K562 (cell line): ENCODE measurements around the gene EHBP1L1. TPM values are rescaled to one million over a fixed set of nuclear protein-coding genes. Genes with fewer than 3 reads are reported as not detected.
A peak's percentile ranks its signal among the peaks of the same experiment; 100 is the strongest.

Experiments used
- ATAC-seq: fragments of 200-7000 bp; cut with Tn5 transposase; 3 replicates; pipeline ENCODE4 v1.9.1; 2020; ENCODE audit warnings: moderate library complexity
- BruUV-seq: library from RNA; stranded (reverse); fragments of 400-500 nt; replicated peaks from 2 replicates; lab custom pipeline; 2021; lab: Mats Ljungman, UMichigan
- CTCF ChIA-PET: fragments of 300-600 bp; formaldehyde crosslinking; extraction: SDS; loops from one replicate; lab custom pipeline; 2021; ENCODE audit warnings: low intra/inter-chr PET ratio; lab: Yijun Ruan, JAX
- POLR2A ChIA-PET: fragments of 300-600, 350-650 bp; sonication (Branson Sonifier 250); formaldehyde crosslinking; extraction: SDS; loops from one replicate; lab custom pipeline; 2021; ENCODE audit warnings: antibody characterized with exemption, inconsistent platforms; lab: Yijun Ruan, JAX
- DNase-seq, 4 experiments: peaks; one replicate each; pipeline versions ENCODE4 v3.0.0 to v3.0.0-alpha.2; 2011 to 2018; ENCODE audit warnings: low spot score in 3 of 4, mixed read lengths in 3 of 4; ENCODE audit errors: extremely low read depth in 1 of 4
- FAIRE-seq: peaks from 2 replicates; lab custom pipeline; 2011; peaks lifted over from hg19 to GRCh38; lab: Jason Lieb, UNC
- H2AFZ ChIP-seq: 2 replicates; pipeline ENCODE4 v1.6.0; 2011; ENCODE audit warnings: low read depth, low read length, control low read depth, inconsistent platforms
- H3K27ac ChIP-seq: fragments of 200-600 bp; 3 replicates; pipeline ENCODE4 v1.8.0; 2011; ENCODE audit warnings: low read depth, mild to moderate bottlenecking, control low read depth, inconsistent platforms, low read length, moderate library complexity, mixed read lengths; ENCODE audit errors: extremely low read depth
- H3K27me3 ChIP-seq, 2 experiments: fragments of 300-600 bp in 1 of 2; 2 replicates in 1 of 2; 3 replicates in 1 of 2; pipeline versions ENCODE4 v1.6.0 to v1.8.0; 2011; ENCODE audit warnings: inconsistent platforms in 2 of 2, low read length in 2 of 2, mild to moderate bottlenecking in 1 of 2, mixed read lengths in 1 of 2, moderate library complexity in 1 of 2; ENCODE audit not compliant: control insufficient read depth in 2 of 2, insufficient read depth in 2 of 2
- H3K36me3 ChIP-seq: fragments of 300-600 bp; 3 replicates; pipeline ENCODE4 v1.8.0; 2011; ENCODE audit warnings: mild to moderate bottlenecking, low read length, inconsistent platforms; ENCODE audit not compliant: control insufficient read depth, insufficient read depth
- H3K4me1 ChIP-seq, 2 experiments: fragments of 200-600 bp in 1 of 2; replicated peaks in 1 of 2; 2 replicates in 1 of 2; 3 replicates in 1 of 2; pipeline versions ENCODE4 v1.5.1 to v1.8.0; 2011; ENCODE audit warnings: inconsistent platforms in 2 of 2, low read length in 2 of 2, mild to moderate bottlenecking in 1 of 2, mixed read lengths in 1 of 2, moderate library complexity in 1 of 2; ENCODE audit not compliant: control insufficient read depth in 2 of 2, insufficient read depth in 2 of 2
- H3K4me2 ChIP-seq: 2 replicates; pipeline ENCODE4 v1.6.1; 2011; ENCODE audit warnings: low read length, control low read depth, inconsistent platforms, mixed read lengths; ENCODE audit not compliant: insufficient read depth
- H3K4me3 ChIP-seq: fragments of 200-600 bp; sonication (generic), shearing (Covaris generic); 2 replicates; pipeline ENCODE4 v1.5.1; 2016; ENCODE audit warnings: control low read depth, inconsistent platforms
- H3K79me2 ChIP-seq: fragments of 200-600 bp; 3 replicates; pipeline ENCODE4 v1.8.0; 2011; ENCODE audit warnings: low read length, inconsistent platforms; ENCODE audit not compliant: control insufficient read depth, insufficient read depth
- H3K9ac ChIP-seq, 2 experiments: 2 replicates each; pipeline versions ENCODE4 v1.6.0 to v1.6.1; 2011; ENCODE audit warnings: low read depth in 2 of 2, low read length in 2 of 2, control low read depth in 1 of 2, inconsistent platforms in 1 of 2, mild to moderate bottlenecking in 1 of 2, mixed read lengths in 1 of 2; ENCODE audit not compliant: insufficient read depth in 1 of 2
- H3K9me1 ChIP-seq: one replicate; pipeline ENCODE4 v1.6.0; 2011; ENCODE audit warnings: inconsistent platforms, mild to moderate bottlenecking, low read length, moderate library complexity; ENCODE audit not compliant: control insufficient read depth, insufficient read depth
- H3K9me3 ChIP-seq: replicated peaks from 2 replicates; pipeline ENCODE4 v1.5.1; 2011; ENCODE audit warnings: low read depth, low read length, inconsistent platforms; ENCODE audit not compliant: control insufficient read depth, insufficient read depth
- H4K20me1 ChIP-seq: replicated peaks from 2 replicates; pipeline ENCODE4 v1.6.1; 2011; ENCODE audit warnings: low read length, inconsistent platforms, mixed read lengths; ENCODE audit not compliant: control insufficient read depth, insufficient read depth
- FOXP1 ChIP-seq: sonication (generic); formaldehyde crosslinking; IDR thresholded peaks from 2 replicates; pipeline ENCODE4 v1.8.0; 2022; ENCODE audit warnings: mild to moderate bottlenecking, missing genetic modification reagents
- PURB ChIP-seq: sonication (generic); formaldehyde crosslinking; IDR thresholded peaks from 2 replicates; pipeline ENCODE4 v1.9.0; 2021; ENCODE audit warnings: low read depth, mild to moderate bottlenecking, missing genetic modification reagents
- ZC3H11A ChIP-seq: IDR thresholded peaks from 2 replicates; pipeline ENCODE4 v1.6.1; 2012; ENCODE audit warnings: low read depth, low read length, improper control_type of control experiment
- ZNF764 ChIP-seq: fragments of 250-450 bp; sonication (Bioruptor Pico); IDR thresholded peaks from 2 replicates; pipeline ENCODE4 v1.4.0; 2020; ENCODE audit warnings: low read depth, mild to moderate bottlenecking, moderate library complexity
- WGBS: fragments of 100-300 bp; shearing (Covaris generic); methylation state at CpG from one replicate; pipeline ENCODE4 v1.1.6; 2016; ENCODE audit warnings: low coverage, mixed read lengths; ENCODE audit not compliant: insufficient coverage; ENCODE audit errors: missing lambda C conversion rate; 5-methylcytosine and 5-hydroxymethylcytosine counted together
- in situ Hi-C: fragments of 300-500 bp; cut with MboI; formaldehyde crosslinking; loops from 4 replicates; pipeline ENCODE4 v1.15.0; 2018; ENCODE audit warnings: inconsistent platforms, mixed read lengths
- intact Hi-C: fragments of 100-400 bp; cut with micrococcal nuclease; formaldehyde crosslinking; loops from 2 replicates; pipeline ENCODE4 v1.14.2; 2022
- polyA plus RNA-seq, 8 experiments: library from polyadenylated mRNA; depleted of rRNA in 4 of 8; stranded (reverse) in 5 of 8; unstranded in 3 of 8; fragments of >200 nt; fragmentation: Nextera tagmentation in 2 of 8; fragmentation: Illumina TruSeq in 1 of 8; extraction: Ambion mirVana in 2 of 8; extraction: Trizol in 1 of 8; gene quantifications; 2 replicates each; pipeline versions ENCODE4 v1.2.1 to v1.2.3, GENCODE V29; 2011 to 2014; ENCODE audit warnings: inconsistent platforms in 1 of 8, missing spikeins in 1 of 8
- total RNA-seq, 7 experiments: library from RNA; depleted of rRNA in 6 of 7; stranded (reverse); fragments of >200 nt in 6 of 7; fragmentation: Illumina TruSeq in 2 of 7; extraction: Trizol in 2 of 7; gene quantifications; 2 replicates each; pipeline versions ENCODE4 v1.2.1 to v1.2.3, GENCODE V29; 2011 to 2021; ENCODE audit warnings: low replicate concordance in 1 of 7
- TF ChIP-seq, protein P1 (sequence below): IDR thresholded peaks from 2 replicates; pipeline ENCODE4 v1.6.1; 2011; ENCODE audit warnings: borderline replicate concordance, low read depth, mild to moderate bottlenecking, moderate library complexity, low read length; ENCODE audit not compliant: insufficient read depth, poor library complexity, severe bottlenecking

The EHBP1L1 gene
- total and polyA plus RNA-seq, 9 of the 15 experiments (the other 6 are each of a cell fraction or from before 2014, with no cell fraction given) = 0.03 to 87.1 (median 26.3) TPM

DNA sequence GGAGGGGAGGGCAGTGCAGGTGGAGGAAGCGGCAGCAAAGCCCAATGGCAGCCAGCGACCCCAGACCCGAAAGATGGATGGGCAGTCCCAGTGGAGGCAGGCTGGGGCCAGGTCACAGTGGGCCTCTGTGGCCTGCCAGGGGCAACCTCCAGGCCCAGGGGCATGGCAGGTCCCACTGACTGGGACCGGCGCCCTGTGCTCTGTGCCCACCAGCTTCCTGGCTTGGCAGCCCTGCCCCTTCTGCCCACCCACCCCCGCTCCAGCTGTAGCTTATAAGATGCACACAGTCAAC is 24.0 kb downstream of the EHBP1L1 start (continued):
- no peak for TF ChIP-seq PURB (CRISPR knock-in tag)

DNA sequence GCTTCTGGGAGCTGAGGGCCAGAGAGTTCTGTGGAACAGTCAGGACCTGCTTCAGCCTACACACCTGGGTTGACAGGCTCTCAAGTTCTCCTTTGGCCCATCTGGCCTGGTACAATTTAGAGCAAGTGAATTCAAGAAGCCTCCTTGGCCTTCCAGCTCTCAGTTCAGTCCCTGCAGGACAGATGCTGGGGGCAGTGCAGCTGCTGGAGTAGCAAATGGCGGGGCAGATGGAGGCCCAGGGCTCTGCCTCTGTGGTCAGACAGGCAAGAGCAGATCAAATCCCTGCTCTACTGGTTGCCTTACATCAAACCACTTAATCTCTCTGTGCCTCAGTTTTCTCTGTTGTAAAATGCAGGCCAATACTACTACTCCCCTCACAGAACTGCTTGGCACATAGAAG is 28.4 kb downstream of the EHBP1L1 start:
- peaks cover 0 to 19% of the 10 kb centered on the region in 2 experiments; a peak in 2 of 5 replicates for H3K4me1 ChIP-seq
- intact Hi-C loops (no loop called here), in situ Hi-C loops (no loop called here)
- ATAC-seq = no peak
- no peak for TF ChIP-seq FOXP1 (CRISPR knock-in tag)
- TF ChIP-seq, protein P1, sequence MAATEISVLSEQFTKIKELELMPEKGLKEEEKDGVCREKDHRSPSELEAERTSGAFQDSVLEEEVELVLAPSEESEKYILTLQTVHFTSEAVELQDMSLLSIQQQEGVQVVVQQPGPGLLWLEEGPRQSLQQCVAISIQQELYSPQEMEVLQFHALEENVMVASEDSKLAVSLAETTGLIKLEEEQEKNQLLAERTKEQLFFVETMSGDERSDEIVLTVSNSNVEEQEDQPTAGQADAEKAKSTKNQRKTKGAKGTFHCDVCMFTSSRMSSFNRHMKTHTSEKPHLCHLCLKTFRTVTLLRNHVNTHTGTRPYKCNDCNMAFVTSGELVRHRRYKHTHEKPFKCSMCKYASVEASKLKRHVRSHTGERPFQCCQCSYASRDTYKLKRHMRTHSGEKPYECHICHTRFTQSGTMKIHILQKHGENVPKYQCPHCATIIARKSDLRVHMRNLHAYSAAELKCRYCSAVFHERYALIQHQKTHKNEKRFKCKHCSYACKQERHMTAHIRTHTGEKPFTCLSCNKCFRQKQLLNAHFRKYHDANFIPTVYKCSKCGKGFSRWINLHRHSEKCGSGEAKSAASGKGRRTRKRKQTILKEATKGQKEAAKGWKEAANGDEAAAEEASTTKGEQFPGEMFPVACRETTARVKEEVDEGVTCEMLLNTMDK = no peak
- no peak for TF ChIP-seq ZC3H11A
- TF ChIP-seq ZNF764 (CRISPR knock-in tag) = no peak
- H4K20me1 ChIP-seq = no peaks in the 10 kb centered on the region
- no peak overlapping the region for H3K4me3 ChIP-seq
- peaks cover 3% of the 10 kb centered on the region for H3K9me1 ChIP-seq
- DNase-seq = no peak
- no peak overlapping the region for H3K27ac ChIP-seq
- H3K4me2 ChIP-seq = no peak overlapping the region
- no peaks in the 10 kb centered on the region for H3K79me2 ChIP-seq
- H3K9ac ChIP-seq = 0 out of 4 replicates have a peak overlapping the region, but pooled peaks of 1 of the 2 experiments have one; percentile 21
- no CpG with 5 or more reads among the region's 1 CpG for WGBS
- H3K27me3 ChIP-seq = no peaks in the 10 kb centered on the region
- no peaks in the 10 kb centered on the region for H3K9me3 ChIP-seq
- H3K36me3 ChIP-seq = peaks cover 50% of the 10 kb centered on the region; the same call in 2 of the 3 replicates
- ChIA-PET POLR2A (interaction anchor here (0.8 to 1.8 kb wide), 6 partner anchors 8 to 41 kb away, joined by 3 to 6 read pairs (median 4); no protein-coding TSS in a partner anchor), CTCF (no interaction called here)
- BruUV-seq = no TSS peak
- no peak overlapping the region for H2AFZ ChIP-seq
- no peak for FAIRE-seq
